Activated gamma-delta T cell treated with Interleukin-2 at 50 U/mL for 16 hours (primary cell): Measurements from ENCODE around the gene RPL35A.
"Not testable (repeated sequence)": the region's sequence is repeated elsewhere in the genome, so short reads cannot be mapped to it uniquely, and the experiment has no call there.

Experiments
- DNase-seq: peaks from one replicate; pipeline ENCODE4 v3.0.0-alpha.2; 2020

RPL35A gene

GRCh38 chr3:197949778-197950676 is at the start of gene RPL35A:
TSS of gene RPL35A (plus strand) at chr3:197950190. CDS start at chr3:197950968, 778 bp downstream.
- peak; percentile 78 for DNase-seq

- DNase-seq, result no peak
Measured at GRCh38 chr3:197901626-197902025, 48.4 kb upstream of the RPL35A start.

GRCh38 chr3:197906023-197906849 is 43.8 kb upstream of the RPL35A start:
- peak; percentile 77 for DNase-seq

- no peak for DNase-seq
Measured at GRCh38 chr3:197906850-197907187, 43.2 kb upstream of the RPL35A start.

GRCh38 chr3:197907196-197907595 is 42.8 kb upstream of the RPL35A start:
- no peak for DNase-seq

- DNase-seq, result not testable (repeated sequence)
Measured at GRCh38 chr3:197908550-197908949, 41.4 kb upstream of the RPL35A start.

GRCh38 chr3:197908957-197909701 is 40.9 kb upstream of the RPL35A start:
- no peak for DNase-seq

- DNase-seq, result no peak
Measured at GRCh38 chr3:197912741-197913476, 37.1 kb upstream of the RPL35A start.

GRCh38 chr3:197913641-197914380 is 36.2 kb upstream of the RPL35A start:
- no peak for DNase-seq

- not testable (repeated sequence) for DNase-seq
Measured at GRCh38 chr3:197921429-197922275, 28.3 kb upstream of the RPL35A start.

- DNase-seq, result no peak
Measured at GRCh38 chr3:197926418-197926817, 23.6 kb upstream of the RPL35A start.

- not testable (repeated sequence) for DNase-seq
Measured at GRCh38 chr3:197927578-197927977, 22.4 kb upstream of the RPL35A start.

GRCh38 chr3:197936819-197937384 is 13.1 kb upstream of the RPL35A start:
- DNase-seq, result no peak

- no peak for DNase-seq
Measured at GRCh38 chr3:197940745-197941384, 9.1 kb upstream of the RPL35A start.

- no peak for DNase-seq
Measured at GRCh38 chr3:197942956-197943556, 6.9 kb upstream of the RPL35A start.

- DNase-seq, result no peak
Measured at GRCh38 chr3:197949191-197949777, 706 bp upstream of the RPL35A start.

GRCh38 chr3:197950677-197951061 is 679 bp downstream of the RPL35A start:
- no peak for DNase-seq

GRCh38 chr3:197951392-197951990 is 1.5 kb downstream of the RPL35A start:
- no peak for DNase-seq

GRCh38 chr3:197952440-197952839 is 2.5 kb downstream of the RPL35A start:
- DNase-seq, result no peak
